SU-DHL-6 (cell line): ENCODE results near the gene SENP6.

ENCODE experiments used
- EZH2phosphoT487 ChIP-seq: fragments of 200-600 bp; sonication (generic), shearing (Covaris generic); conservative IDR thresholded peaks from 2 replicates; pipeline ENCODE4 v1.6.1; 2018; ENCODE audit warnings: mild to moderate bottlenecking, antibody characterized with exemption, low read length, moderate library complexity, mixed read lengths
- TF ChIP-seq, protein P1 (sequence below): fragments of 200-600 bp; sonication (generic); IDR thresholded peaks from one replicate; pipeline ENCODE4 v1.5.1; 2017; ENCODE audit warnings: antibody characterized with exemption, mild to moderate bottlenecking, low read length, moderate library complexity; ENCODE audit not compliant: insufficient read depth, poor library complexity, severe bottlenecking

DNA sequence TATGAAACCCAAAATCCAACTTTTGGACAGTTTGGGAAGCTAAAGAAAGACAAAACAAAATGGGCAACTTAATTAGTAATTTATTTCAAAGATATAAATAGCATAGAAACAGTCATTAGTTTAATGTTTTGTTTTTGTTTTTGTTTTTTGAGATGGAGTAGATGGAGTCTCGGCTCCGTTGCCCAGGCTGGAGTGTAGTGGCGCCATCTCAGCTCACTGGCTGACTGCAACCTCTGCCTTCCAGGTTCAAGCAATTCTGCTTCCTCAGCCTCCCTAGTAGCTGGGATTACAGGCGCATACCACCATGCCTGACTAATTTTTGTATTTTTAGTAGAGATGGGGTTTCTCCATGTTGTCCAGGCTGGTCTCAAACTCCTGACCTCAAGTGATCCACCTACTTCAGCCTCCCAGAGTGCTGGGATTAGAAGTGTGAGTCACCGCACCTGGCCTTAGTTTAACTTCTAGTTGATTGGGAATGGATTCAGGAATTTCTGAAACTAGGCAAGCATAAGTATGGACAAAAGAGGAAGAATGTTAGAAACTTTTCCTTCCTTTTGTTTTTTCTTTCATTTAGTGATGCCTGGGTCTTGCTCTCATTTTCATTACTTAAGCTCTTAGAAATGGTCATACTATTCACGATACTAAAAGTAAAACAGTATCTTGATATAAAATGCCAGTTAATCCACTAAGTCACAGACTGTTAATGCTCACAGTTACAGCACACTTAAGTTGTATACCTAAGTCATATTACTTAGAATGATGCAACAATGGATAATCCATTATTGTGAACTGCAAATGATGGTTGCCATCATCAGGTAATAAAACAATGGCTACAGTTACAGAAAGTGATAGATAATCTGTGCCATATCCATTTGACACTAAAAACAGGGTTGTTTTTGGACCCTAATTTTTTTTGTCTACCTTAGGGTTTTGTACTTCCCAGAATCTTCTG lies 8.2 kb downstream of the SENP6 start:
- TF ChIP-seq EZH2phosphoT487, result no peak
- TF ChIP-seq, protein P1, sequence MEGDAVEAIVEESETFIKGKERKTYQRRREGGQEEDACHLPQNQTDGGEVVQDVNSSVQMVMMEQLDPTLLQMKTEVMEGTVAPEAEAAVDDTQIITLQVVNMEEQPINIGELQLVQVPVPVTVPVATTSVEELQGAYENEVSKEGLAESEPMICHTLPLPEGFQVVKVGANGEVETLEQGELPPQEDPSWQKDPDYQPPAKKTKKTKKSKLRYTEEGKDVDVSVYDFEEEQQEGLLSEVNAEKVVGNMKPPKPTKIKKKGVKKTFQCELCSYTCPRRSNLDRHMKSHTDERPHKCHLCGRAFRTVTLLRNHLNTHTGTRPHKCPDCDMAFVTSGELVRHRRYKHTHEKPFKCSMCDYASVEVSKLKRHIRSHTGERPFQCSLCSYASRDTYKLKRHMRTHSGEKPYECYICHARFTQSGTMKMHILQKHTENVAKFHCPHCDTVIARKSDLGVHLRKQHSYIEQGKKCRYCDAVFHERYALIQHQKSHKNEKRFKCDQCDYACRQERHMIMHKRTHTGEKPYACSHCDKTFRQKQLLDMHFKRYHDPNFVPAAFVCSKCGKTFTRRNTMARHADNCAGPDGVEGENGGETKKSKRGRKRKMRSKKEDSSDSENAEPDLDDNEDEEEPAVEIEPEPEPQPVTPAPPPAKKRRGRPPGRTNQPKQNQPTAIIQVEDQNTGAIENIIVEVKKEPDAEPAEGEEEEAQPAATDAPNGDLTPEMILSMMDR, result no peak
